GM18858 (cell line): ENCODE results near the gene MYEOV.

Source experiments
- ATAC-seq: cut with Tn5 transposase; IDR thresholded peaks from one replicate; pipeline ENCODE4 v1.9.1; 2021; ENCODE audit not compliant: unreplicated experiment

The MYEOV gene

DNA sequence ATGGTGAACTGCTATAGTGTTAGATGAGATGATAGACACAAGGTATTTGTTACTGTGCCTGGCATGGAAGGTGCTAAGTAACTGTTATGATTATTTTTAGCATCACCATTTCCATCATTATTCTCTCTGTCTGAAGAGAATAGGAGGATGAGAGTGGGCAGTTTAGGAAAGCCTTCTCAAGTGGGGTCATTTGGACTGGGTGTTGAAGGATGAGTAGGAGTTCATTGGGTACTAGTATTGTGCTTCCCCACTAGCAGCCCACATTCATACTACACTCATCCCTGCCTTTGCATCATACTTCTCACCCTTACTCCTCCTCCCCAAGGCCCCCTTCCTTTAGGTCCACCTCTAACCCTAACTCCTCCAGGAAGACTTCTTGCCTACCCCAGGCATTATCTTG, 20.6 kb downstream of the MYEOV start:
- no peak for ATAC-seq

DNA sequence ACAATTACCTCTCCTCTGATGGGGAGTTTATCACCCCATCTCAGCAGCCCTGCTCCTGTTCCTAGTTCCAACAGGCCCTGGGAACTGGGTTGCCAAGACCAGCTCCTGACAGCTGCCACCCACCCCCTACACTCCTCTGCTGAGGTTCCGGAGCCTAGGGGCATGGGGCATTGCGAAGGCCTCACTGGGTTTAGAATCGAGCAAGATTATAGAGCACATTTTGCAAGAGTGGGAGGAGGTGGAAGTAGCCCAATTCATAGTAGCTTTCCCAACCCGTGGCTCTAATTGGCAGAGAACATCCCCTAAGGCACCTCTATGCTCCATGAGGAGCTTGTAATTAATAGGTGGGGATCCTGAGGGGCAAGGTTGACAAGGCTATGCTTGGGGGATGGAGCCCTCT, 23.0 kb downstream of the MYEOV start:
- no peak for ATAC-seq

DNA sequence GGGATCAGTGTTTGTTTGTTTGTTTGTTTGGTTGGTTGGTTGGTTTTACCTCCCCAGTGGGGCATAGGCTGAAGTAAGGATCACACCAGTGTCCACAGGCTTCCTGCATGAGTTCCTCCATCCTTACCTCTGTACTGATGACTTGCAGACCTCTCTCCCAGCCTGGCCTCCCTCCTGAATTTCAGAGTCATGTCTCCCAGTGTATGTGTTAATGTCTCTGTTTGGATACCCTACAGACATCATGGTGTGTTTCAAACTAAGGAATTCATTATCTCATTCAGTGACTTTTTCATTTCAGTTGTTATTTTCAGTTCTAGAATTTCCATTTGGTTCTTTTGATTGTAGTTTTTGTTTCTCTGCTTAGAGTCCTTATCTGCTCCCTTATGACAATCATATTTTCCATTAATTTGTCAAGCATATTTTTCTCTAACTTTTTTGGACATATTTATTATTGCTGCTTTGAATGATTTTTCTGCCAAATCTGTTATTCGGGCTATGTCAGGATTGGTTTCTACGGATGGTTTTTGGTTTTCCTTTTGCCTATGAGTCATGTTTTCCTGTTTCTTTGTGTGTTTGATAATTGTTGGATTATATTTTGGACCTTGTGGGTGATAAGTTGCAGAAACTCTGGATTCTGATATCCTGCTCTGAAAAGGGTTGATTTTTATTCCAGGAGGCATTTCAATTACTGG, 23.6 kb downstream of the MYEOV start:
- ATAC-seq = no peak

DNA sequence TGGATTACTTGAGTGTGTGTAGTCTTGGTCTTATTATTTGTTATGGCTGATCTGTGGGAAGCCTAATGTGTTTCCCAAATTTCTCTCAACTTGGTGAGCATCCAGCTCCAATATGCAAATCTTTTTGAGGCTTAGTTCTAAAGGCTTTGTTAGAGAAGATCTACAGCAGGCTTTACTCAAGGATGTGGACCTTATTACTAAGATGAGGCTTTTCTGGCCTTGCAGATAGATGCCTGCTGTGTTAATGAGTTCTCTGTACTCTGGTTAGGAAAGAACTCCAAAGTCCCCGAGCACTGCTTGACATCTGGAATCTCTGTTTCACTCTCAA, 24.1 kb downstream of the MYEOV start:
- no peak for ATAC-seq

DNA sequence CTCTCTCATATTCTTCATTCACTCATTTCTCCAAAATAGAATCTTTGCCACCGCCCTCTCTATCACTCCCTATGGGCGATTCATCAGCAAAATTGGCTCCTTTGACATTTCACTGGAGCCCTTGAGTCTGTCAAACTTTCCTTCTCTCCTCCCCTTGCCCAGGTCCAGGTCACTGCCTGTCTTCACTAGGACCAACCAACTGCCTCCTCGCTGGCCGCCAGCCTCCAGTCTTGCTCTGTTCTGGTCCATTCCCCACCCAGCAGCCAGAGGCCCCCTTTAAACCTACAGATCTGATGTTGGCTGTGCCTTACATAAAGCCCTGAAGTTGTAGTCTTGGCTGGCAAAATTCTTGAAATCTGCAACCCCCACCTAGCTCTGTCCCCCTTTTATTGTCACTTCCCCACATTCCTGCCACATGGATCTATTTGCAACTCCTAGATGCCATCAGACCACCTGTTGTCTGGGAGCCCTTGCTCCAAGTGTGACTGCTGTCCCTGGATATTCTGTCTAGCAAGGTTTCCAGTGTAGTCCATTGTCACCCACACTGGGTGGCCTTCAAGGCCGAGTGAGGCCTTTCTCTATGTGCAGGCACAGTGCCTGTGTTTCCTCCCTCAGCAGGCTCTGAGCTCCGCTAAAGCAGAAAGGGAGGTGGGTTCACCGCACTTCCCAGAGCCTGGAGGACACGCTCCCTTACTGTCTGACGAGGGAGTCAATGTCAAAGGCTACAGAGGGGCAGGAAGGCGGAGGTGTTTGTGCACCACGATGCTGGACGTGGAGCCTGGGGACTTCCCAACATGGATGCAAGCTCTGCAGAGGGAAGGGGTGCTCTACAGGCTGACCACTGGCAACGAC, 25.5 kb downstream of the MYEOV start:
- ATAC-seq = no peak

DNA sequence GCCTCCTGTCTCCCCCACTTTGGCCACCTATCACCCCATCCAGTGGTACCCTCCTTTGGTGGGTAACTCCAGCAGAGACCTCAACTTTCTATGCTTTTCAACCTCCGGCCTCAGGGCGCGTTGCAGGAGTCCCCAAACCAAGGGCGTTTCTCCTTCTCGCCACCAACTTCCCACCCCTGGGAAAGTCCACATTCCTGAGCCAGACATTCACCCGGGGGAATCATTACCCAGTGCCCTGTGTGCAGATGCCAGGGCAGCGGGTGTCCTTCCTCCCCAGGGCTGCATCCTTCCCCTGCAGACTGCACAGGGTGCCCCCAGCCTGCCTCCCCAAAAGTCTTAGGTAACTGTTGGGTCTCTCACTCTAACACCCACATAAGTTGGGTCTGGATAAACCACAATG, 26.4 kb downstream of the MYEOV start:
- no peak for ATAC-seq

DNA sequence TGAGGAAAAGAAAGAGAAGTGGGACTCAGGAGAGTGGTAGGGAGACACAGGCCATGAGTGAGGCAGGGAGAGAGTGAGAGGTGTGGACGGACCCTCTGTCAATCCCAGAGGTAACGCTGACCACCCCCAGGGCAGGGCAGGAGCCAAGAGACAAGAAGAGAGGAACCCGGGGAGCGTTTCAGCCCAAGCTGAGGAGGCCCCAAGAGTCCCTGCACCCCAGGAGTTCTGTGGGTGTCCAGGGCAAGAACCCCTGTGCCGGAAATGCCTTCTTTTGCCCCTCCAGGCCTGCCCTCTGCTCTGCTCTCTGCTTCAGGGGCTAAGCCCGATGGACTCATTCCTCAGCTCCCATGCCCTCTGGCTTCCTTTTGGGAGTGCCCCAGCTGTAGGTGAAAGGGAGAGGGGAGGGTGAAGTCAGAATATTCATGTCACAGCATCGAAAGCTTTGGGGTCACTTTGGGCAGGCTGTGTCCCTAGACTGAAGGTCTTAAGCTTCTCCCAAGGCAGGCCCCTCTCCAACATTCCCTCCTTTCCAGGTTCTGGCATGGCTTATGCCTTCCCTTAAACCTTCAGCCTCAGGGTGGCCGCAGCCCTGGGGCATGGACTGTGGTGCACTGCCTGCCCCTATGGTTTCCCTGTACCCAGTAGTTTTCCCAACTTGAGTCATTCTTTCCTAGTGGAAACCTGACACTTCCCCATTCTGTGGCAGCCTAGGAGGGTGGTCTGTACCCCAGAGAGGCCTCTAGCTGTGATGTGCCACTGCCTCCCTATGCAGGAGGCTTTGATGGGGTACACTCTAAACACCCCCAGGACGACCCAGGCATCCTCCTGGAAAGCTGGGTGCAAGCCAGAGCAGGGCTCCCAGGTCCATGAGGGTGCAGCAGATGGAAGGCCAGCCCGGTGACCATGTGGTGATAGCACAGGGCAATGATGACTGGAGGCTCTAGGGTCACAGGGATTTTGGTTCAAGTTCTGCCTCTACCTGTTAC, 27.1 kb downstream of the MYEOV start:
- ATAC-seq = no peak

DNA sequence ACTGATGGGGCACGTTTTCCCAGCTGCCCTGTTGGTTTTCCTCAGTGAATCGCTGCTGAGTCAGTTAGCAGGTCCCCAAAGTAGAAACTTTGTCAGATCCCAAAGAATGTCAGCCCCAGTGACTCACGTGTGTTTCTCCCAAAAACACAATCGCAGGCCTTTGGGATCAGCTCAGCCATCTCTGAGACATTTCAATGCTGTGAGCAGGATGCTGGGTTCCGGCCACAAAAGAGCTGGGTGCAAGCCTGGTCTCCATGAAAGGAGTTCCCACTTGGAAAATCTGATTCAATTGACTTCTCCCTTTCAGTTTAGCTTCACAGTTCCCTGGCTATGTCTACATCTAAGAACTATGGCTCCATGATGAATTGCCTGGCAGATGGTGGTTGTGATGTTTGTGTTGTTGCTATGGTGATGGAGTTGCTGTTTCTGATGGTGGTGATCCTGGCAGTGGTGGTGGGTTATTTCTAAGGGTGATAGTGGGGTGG, 28.0 kb downstream of the MYEOV start:
- ATAC-seq = no peak

DNA sequence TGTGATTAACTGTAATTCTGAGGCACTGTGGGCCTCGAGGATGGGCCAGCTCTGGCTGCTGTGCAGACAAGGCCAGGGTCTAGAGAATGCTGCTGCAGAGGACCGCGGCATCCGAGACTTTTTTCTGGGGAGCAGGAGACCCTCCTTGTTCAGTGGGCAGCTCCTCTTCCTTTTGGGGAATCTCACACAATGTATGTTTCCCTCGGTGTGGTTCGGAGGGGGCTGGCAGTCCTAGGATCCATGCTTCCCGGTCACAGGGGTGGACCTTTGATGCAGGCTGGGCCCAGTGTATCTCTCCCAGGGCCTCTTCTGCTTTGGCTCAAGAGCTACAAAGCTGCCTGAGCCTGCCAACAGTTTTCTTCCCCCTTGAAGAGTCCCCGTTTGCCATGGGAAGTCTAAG, 31.5 kb downstream of the MYEOV start:
- ATAC-seq = no peak

DNA sequence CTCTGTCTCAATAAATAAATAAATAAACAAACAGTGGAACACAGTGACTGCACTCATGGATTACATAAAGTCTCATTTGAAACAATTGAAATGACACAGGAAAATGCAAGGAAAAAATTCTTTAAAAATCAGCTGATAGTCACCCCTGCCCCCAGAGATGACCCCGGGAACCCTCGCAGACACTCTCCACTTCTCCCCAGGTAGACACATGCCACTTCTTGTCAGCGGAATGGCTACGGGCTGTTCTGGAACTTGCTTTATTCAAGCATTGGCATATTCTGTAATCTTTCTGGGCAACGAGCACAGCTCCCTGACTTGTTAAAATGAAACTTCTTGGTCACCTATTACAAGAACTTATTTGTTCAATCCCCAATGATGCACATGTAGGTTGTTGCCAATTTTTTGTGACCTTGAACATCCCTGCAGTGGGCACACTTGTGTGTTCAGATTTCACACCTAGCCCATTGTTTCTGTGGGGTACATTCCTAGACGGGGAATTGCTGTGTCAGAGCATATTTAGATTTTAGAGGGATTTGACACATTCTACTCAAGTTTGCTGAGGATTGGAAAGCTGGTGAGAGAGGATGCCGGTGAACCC, 32.8 kb downstream of the MYEOV start:
- ATAC-seq = no peak

DNA sequence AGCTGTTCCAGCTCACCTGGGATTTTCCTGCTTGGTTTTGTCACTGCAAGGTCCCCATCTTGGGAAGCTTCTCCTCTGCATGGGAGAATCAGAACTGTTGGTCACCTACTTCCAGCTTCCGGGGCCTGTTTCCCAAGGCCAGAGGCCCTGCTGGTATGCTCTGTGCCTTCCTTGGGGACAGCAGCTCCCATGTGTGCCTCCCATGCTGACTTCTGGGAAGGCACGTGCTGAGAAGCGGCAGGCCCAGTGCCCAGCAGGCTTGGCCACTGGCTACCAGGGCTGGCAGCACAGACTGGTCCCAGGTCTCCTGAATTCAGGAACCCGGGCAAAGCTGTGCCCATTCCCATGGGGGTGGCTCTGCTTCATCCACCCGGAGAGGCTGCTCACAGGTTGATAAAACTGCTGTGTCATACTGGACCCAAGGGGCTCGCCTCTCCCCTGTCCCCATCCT, 33.8 kb downstream of the MYEOV start:
- ATAC-seq = no peak

DNA sequence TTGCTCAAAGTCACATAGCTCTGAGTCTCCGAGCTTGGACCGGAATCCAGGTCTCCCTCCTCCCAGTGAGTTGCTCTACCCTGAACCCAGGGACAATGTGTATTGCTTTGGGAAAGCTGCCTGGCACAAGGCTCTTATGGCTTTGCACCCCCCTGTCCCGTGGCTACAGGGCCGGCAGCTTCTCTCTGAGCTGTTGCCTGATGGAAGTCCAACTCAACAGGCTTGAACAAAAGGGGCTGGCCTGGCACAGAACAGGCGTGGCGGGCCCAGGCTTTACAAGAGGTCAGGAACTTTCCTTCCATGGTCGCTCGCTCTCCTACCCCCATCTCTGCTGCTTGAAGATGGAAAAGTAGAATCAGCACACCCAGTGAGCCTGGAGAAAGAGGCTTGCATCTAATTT, 34.3 kb downstream of the MYEOV start:
- ATAC-seq = no peak

DNA sequence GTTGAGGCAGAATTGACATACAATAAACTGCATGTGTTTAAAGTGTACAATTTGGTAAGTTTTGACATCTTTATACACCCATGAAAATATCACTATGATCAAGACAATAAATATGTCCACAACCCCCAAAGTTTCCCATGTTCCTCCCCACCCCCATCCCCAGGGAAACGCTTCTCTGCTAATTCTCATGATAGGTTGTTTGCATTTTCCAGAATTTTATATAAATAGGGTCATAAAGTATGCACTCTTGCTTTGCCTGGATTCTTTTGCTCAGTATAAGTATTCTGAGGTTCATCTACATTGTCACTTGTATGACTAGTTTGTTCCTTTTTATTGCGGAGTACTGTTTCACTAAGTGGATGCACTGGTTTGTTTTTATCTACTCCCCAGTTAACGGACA, 35.6 kb downstream of the MYEOV start:
- no peak for ATAC-seq

DNA sequence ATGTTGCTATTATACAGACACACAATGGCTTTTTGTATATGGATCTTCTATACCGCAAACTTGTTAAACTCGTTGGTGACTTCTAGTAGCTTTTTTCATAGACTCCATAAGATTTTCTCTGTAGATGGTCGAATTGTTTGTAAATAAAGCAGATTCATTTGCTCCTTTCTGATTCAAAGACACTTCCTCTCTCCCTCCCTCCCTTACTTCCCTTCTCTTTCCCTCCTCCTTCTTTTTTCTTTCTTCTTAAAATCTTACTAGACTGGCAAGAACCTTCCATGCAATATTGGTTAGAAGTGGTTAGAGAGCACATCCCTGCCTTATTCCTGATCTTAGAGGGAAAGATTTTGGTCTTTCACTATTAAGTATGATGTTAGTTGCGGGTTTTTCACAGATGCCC, 36.4 kb downstream of the MYEOV start:
- no peak for ATAC-seq

DNA sequence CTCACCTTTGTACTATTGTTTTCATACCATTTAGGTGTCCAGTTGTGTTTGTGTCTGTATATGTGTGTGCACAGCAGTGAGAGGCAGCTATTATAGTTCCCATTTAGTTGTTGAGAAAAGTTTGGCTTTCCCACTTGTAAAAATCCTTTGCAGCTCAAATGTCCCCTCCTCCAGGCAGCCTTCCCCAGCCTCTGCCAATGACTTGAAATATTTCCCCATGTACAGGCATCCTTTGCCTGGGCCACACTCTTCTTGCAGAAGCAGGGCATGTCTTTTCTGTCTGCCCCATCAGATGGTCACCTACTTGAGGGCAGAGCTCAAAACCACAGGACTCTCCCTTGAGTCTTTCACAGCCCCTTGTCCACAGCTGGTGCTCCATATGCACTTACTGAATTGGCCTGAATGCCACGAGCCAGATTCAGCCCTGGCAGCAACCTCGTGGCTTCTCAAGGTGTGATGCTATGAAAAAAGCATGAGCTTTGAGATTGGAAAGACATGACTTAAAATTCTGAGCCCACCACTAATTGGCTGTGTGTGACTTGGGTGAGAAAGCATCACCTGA, 39.3 kb downstream of the MYEOV start:
- ATAC-seq = no peak

DNA sequence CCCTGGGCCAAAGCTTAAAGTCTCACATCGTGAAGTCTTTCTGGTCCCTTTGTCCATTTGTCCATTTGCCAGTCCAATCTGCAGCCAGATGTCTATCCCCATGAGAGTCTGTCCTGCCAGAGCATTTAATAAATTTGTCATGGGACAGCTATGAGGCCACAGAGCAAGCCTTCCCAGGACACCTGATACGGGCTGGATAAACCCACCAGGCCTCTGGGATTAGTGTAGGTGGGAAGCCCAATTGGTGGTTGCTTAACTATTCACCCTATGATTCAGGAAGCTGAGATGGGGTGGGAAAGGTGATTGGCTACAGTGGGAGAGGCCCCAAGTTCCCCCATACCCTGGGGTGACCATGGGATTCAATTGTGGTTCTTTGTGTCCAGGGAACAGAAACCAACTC, 39.9 kb downstream of the MYEOV start:
- no peak for ATAC-seq

DNA sequence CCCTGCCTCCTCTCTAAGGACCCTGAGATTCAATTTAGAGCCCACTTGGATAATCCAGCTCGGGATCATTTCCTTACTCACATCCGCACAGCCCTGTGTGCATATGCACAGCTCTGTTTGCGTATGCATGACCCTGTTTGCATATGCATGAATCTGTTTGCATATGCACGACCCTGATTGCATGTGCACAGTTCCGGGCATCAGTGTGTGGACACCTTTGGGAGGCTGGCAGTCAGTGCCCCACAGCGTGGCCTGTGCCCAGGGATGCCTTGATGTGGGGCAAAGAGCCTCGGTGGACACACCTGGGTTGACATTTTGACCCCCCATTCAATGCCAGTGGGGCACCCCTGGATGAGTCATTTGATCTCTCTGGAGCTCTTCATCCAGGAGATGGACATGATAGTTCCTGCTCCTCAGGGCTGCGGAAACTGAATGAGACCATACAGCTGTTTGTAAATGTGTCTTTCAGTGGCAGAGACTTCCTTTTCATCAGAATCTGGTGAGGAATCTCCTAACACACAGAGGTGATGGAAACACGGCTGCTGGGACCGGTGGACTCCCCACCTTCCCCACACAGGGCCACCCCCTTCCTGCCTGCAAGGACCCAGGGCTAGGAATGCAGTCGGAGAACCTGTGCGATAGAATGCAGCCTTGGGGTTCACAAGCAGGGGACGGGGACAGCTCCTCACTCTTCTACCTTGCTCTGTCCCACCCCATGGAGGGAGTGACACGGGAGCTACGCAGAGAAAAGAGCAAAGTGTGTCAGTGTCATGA, 41.2 kb downstream of the MYEOV start:
- no peak for ATAC-seq

DNA sequence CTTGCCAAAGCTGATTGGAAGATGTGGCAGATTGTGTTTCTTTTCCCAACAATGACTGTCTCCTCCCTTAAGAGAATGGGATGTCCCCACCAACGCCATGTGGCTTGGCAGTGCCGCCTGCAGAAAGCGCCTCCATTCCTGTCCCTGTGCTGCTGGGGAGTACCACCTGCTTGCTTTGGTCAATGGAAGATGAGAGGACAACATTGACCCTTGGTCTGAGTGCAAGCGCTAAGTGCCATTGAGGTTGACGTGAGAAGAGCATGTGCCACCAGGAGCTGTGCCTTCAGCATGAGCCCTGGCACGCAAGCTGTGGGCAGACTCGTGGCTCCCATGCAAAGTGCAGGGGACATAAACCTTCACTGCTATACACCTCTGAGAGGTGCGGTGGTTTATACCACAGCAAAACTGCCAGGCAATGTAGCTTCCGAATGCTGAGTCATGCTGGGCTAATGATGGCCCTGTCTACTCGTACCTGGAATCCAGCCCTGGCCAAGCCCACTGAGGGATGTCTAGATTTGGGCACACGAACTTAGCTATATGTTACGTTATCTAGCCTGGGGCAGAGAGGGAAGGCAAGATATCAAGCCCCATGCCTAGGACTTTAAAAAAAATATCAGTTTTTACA, 41.9 kb downstream of the MYEOV start:
- no peak for ATAC-seq

DNA sequence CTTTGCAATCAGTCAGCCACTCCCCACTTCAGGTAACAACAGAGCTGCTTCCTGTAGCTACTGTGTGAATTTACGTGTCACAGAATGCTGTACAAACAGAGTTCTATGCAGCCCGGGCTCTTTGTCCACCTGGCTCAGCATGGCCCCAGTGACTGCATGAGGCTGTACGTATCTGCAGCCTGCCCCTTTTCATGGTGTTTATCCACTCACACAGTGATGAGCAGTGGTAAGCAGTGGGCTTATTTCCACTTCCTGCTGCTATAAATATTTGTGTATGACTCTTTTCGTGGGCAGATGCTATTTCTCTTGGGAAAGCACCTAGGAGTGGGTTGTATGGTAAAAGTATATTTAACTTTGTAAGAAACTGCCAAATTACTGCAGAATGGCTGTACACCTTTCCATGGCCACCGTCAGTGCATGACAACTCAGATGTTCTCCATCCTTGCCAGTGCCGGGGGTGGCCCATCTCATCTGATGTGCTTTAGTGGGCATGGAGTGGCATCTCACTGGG, 43.3 kb downstream of the MYEOV start:
- ATAC-seq = no peak
